Duodenal mucosa (tissue), 2 donors: Measurements from ENCODE around the gene CDR2L.

Experiments used
- H3K27ac ChIP-seq: one replicate; pipeline ENCODE4 v1.7.0; 2013; ENCODE audit warnings: low read depth, low read length
- H3K27me3 ChIP-seq, 2 donors: one replicate each; pipeline ENCODE4 v1.7.0; 2013; ENCODE audit warnings: low read length in 2 of 2, control low read depth in 1 of 2; ENCODE audit not compliant: insufficient read depth in 2 of 2, control insufficient read depth in 1 of 2
- H3K36me3 ChIP-seq, 2 donors: one replicate each; pipeline ENCODE4 v1.7.0; 2013; ENCODE audit warnings: low read length in 2 of 2, control low read depth in 1 of 2; ENCODE audit not compliant: insufficient read depth in 2 of 2, control insufficient read depth in 1 of 2
- H3K4me1 ChIP-seq, 2 donors: one replicate each; pipeline ENCODE4 v1.7.0; 2013; ENCODE audit warnings: low read length in 2 of 2, control low read depth in 1 of 2; ENCODE audit not compliant: insufficient read depth in 2 of 2, control insufficient read depth in 1 of 2
- H3K4me3 ChIP-seq, 2 donors: one replicate each; pipeline ENCODE4 v1.7.0; 2013; ENCODE audit warnings: low read length in 2 of 2, low read depth in 1 of 2
- H3K9ac ChIP-seq, 2 donors: one replicate each; pipeline ENCODE4 v1.7.0; 2013; ENCODE audit warnings: low read length in 2 of 2, low read depth in 1 of 2
- H3K9me3 ChIP-seq, 2 donors: one replicate each; pipeline ENCODE4 v1.7.0; 2013; ENCODE audit warnings: low read length in 2 of 2, control low read depth in 1 of 2; ENCODE audit not compliant: control insufficient read depth in 1 of 2

Gene CDR2L

GRCh38 chr17:74970395-74970794 is 17.0 kb upstream of the CDR2L start:
- Histone ChIP-seq H3K27me3 (peaks cover 0 to 4% of the 10 kb centered on the region in 2 donors), H3K4me1 (peaks cover 28 to 53% of the 10 kb centered on the region in 2 donors), H3K27ac (peak overlapping the region; percentile 15)

GRCh38 chr17:74971069-74971841 is 16.2 kb upstream of the CDR2L start:
- peaks cover 29 to 54% of the 10 kb centered on the region in 2 donors for H3K4me1 ChIP-seq
- H3K4me3 ChIP-seq, result peak overlapping the region; percentile 75 to 78
- H3K9me3 ChIP-seq, result no peaks in the 10 kb centered on the region
- no peaks in the 10 kb centered on the region for H3K36me3 ChIP-seq
- H3K27ac ChIP-seq, result no peak overlapping the region
- H3K9ac ChIP-seq, result peak overlapping the region; percentile 71 to 91
- H3K27me3 ChIP-seq, result peaks cover 0 to 4% of the 10 kb centered on the region in 2 donors

More at GRCh38 chr17:74970395-74970794, 17.0 kb upstream of the CDR2L start:
- no peaks in the 10 kb centered on the region for H3K36me3 ChIP-seq
- peak overlapping the region; percentile 71 to 91 for H3K9ac ChIP-seq
- peak overlapping the region; percentile 75 to 78 for H3K4me3 ChIP-seq
- no peaks in the 10 kb centered on the region for H3K9me3 ChIP-seq

- Histone ChIP-seq H3K27ac (peak overlapping the region; percentile 42), H3K27me3 (peaks cover 0 to 4% of the 10 kb centered on the region in 2 donors), H3K4me1 (peaks cover 29 to 54% of the 10 kb centered on the region in 2 donors), H3K9ac (peak overlapping the region; percentile 71 to 91), H3K36me3 (no peaks in the 10 kb centered on the region), H3K9me3 (no peaks in the 10 kb centered on the region), H3K4me3 (peak overlapping the region; percentile 75 to 78)
Observed at GRCh38 chr17:74971842-74972106, 15.7 kb upstream of the CDR2L start.

GRCh38 chr17:74972107-74972972 is 15.1 kb upstream of the CDR2L start, which contains the start of gene HID1:
TSS of gene HID1 (minus strand) at chr17:74972759. CDS start at chr17:74972656, 103 bp downstream.
- Histone ChIP-seq H3K9me3 (no peaks in the 10 kb centered on the region), H3K36me3 (no peaks in the 10 kb centered on the region), H3K4me1 (peaks cover 29 to 54% of the 10 kb centered on the region in 2 donors), H3K27me3 (peaks cover 0 to 4% of the 10 kb centered on the region in 2 donors), H3K9ac (peak within 1 kb of the TSS; percentile 74 to 91), H3K27ac (peak within 1 kb of the TSS; percentile 85), H3K4me3 (peak within 1 kb of the TSS; percentile 75 to 78)

- H3K4me1 ChIP-seq, result peaks cover 29 to 54% of the 10 kb centered on the region in 2 donors
- peak overlapping the region; percentile 85 for H3K27ac ChIP-seq
- peak overlapping the region; percentile 60 to 66 for H3K4me3 ChIP-seq
- H3K36me3 ChIP-seq, result no peaks in the 10 kb centered on the region
- peaks cover 0 to 4% of the 10 kb centered on the region in 2 donors for H3K27me3 ChIP-seq
- H3K9me3 ChIP-seq, result no peaks in the 10 kb centered on the region
- H3K9ac ChIP-seq, result peak overlapping the region; percentile 72 to 91
Observed at GRCh38 chr17:74972973-74973328, 14.5 kb upstream of the CDR2L start.

DNA sequence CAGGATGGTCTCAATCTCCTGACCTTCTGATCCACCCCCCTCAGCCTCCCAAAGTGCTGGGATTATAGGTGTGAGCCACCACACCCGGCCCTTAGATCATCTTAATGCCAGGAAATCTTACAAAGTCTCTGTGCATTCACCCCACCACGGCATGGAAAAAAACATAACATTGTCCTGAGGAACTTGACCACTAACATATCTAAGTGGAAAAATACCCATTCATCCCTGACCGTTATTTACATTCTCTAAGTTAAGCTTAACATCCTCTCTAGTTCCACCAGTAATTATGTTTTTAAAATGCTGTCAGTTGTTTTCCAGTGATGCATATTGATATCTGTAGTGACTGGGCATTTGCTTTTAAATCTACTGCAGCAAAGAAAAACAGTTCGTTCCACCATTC is 11.5 kb upstream of the CDR2L start:
- Histone ChIP-seq H3K9ac (no peak overlapping the region), H3K4me3 (no peak overlapping the region), H3K9me3 (no peaks in the 10 kb centered on the region), H3K27me3 (peaks cover 0 to 2% of the 10 kb centered on the region in 2 donors), H3K4me1 (peaks cover 11 to 30% of the 10 kb centered on the region in 2 donors), H3K27ac (no peak overlapping the region), H3K36me3 (no peaks in the 10 kb centered on the region)

- no peaks in the 10 kb centered on the region for H3K27me3 ChIP-seq
- no peaks in the 10 kb centered on the region for H3K9me3 ChIP-seq
- no peak overlapping the region for H3K4me3 ChIP-seq
Observed at GRCh38 chr17:74977802-74978201, 9.6 kb upstream of the CDR2L start.

DNA sequence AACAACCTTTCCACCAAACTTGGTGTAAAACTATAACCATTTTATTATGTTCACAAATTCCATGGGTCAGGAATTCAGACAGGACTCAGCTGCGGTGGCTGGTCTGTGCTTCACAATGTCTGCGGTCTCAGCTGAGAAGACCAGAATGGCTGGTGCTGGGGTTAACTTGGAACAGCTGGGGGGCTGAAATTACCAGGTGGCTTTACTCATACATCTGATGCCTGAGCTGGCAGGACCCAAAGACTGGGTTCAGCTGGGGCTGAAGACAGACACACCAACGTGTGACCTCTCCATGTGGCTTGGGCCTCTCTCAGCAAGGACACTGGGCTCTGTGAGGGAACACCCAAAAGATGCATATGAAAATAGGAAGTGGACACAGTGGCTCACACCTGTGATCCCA is 9.2 kb upstream of the CDR2L start:
- no peak overlapping the region for H3K27ac ChIP-seq
- H3K4me3 ChIP-seq, result no peak overlapping the region
- no peaks in the 10 kb centered on the region for H3K36me3 ChIP-seq
- H3K4me1 ChIP-seq, result peaks cover 15 to 26% of the 10 kb centered on the region in 2 donors
- no peaks in the 10 kb centered on the region for H3K9me3 ChIP-seq
- H3K9ac ChIP-seq, result no peak overlapping the region
- H3K27me3 ChIP-seq, result no peaks in the 10 kb centered on the region

More at GRCh38 chr17:74977802-74978201, 9.6 kb upstream of the CDR2L start:
- Histone ChIP-seq H3K9ac (no peak overlapping the region), H3K4me1 (peaks cover 19 to 30% of the 10 kb centered on the region in 2 donors), H3K36me3 (no peaks in the 10 kb centered on the region), H3K27ac (no peak overlapping the region)

GRCh38 chr17:74979408-74980146 is 7.9 kb upstream of the CDR2L start:
- Histone ChIP-seq H3K27me3 (no peaks in the 10 kb centered on the region), H3K27ac (no peak overlapping the region), H3K4me3 (no peak overlapping the region), H3K9ac (no peak overlapping the region), H3K9me3 (no peaks in the 10 kb centered on the region), H3K36me3 (no peaks in the 10 kb centered on the region), H3K4me1 (peaks cover 17 to 21% of the 10 kb centered on the region in 2 donors)
